GM19452 (cell line): ENCODE measurements around the gene UBL4A.

ENCODE experiments used
- ATAC-seq: cut with Tn5 transposase; IDR thresholded peaks from one replicate; pipeline ENCODE4 v1.9.1; 2021; ENCODE audit not compliant: unreplicated experiment

UBL4A gene

GRCh38 chrX:154464806-154465365 is 21.5 kb downstream of the UBL4A start:
- no peak for ATAC-seq

GRCh38 chrX:154463611-154464220 is 22.7 kb downstream of the UBL4A start:
- ATAC-seq, result no peak

- no peak for ATAC-seq
Measured at GRCh38 chrX:154462396-154462795, 24.0 kb downstream of the UBL4A start.

- no peak for ATAC-seq
Measured at GRCh38 chrX:154460326-154460725, 26.1 kb downstream of the UBL4A start.

- ATAC-seq, result no peak
Measured at GRCh38 chrX:154459832-154460231, 26.6 kb downstream of the UBL4A start.

GRCh38 chrX:154458954-154459778 is 27.2 kb downstream of the UBL4A start:
- no peak for ATAC-seq

GRCh38 chrX:154458116-154458953 is 28.1 kb downstream of the UBL4A start, which contains the start of gene PLXNA3:
TSS of gene PLXNA3 (plus strand) at chrX:154458281. CDS start at chrX:154460184, 1,903 bp downstream.
- peak; percentile 59 for ATAC-seq

GRCh38 chrX:154457491-154458115 is 28.8 kb downstream of the UBL4A start:
- ATAC-seq, result peak; percentile 47

GRCh38 chrX:154452823-154453222 is 33.6 kb downstream of the UBL4A start:
- ATAC-seq, result no peak

GRCh38 chrX:154450312-154450711 is 36.1 kb downstream of the UBL4A start:
- no peak for ATAC-seq

- no peak for ATAC-seq
Measured at GRCh38 chrX:154449618-154450017, 36.8 kb downstream of the UBL4A start.

GRCh38 chrX:154448484-154448883 is 37.9 kb downstream of the UBL4A start:
- no peak for ATAC-seq

- ATAC-seq, result no peak
Measured at GRCh38 chrX:154446430-154446829, 40.0 kb downstream of the UBL4A start.

GRCh38 chrX:154445776-154446175 is 40.6 kb downstream of the UBL4A start:
- ATAC-seq, result no peak

- no peak for ATAC-seq
Measured at GRCh38 chrX:154444755-154445246, 41.6 kb downstream of the UBL4A start.

- ATAC-seq, result no peak
Measured at GRCh38 chrX:154443992-154444754, 42.2 kb downstream of the UBL4A start, which contains the start of gene FAM50A. TSS of gene FAM50A (plus strand) at chrX:154444141. CDS start at chrX:154444236, 95 bp downstream.

GRCh38 chrX:154443479-154443910 is 42.9 kb downstream of the UBL4A start:
- no peak for ATAC-seq

- ATAC-seq, result no peak
Measured at GRCh38 chrX:154441984-154442707, 44.3 kb downstream of the UBL4A start.

GRCh38 chrX:154441564-154441963 is 44.9 kb downstream of the UBL4A start:
- no peak for ATAC-seq
